Mucosa of stomach (tissue), 1 donor: ENCODE measurements around the gene C1QTNF8.
"Not testable (repeated sequence)": the region's sequence is repeated elsewhere in the genome, so short reads cannot be mapped to it uniquely, and the experiment has no call there.

Source experiments
- H3K27me3 ChIP-seq: one replicate; pipeline ENCODE4 v1.7.0; 2013; ENCODE audit warnings: mild to moderate bottlenecking, low read length; ENCODE audit not compliant: control insufficient read depth, insufficient read depth
- H3K36me3 ChIP-seq: one replicate; pipeline ENCODE4 v1.7.0; 2013; ENCODE audit warnings: low read length; ENCODE audit not compliant: control insufficient read depth, insufficient read depth
- H3K4me1 ChIP-seq: one replicate; pipeline ENCODE4 v1.7.0; 2013; ENCODE audit warnings: mild to moderate bottlenecking, low read length; ENCODE audit not compliant: control insufficient read depth, insufficient read depth
- H3K4me3 ChIP-seq: one replicate; pipeline ENCODE4 v1.7.0; 2013; ENCODE audit warnings: low read length
- H3K9ac ChIP-seq: one replicate; pipeline ENCODE4 v1.7.0; 2013; ENCODE audit warnings: mild to moderate bottlenecking, low read length, moderate library complexity
- H3K9me3 ChIP-seq: one replicate; pipeline ENCODE4 v1.7.0; 2013; ENCODE audit warnings: mild to moderate bottlenecking, low read length, moderate library complexity; ENCODE audit not compliant: control insufficient read depth
- donor health status: Pancreatic carcinoma.

C1QTNF8 gene

GRCh38 chr16:1094601-1095449 is 1.2 kb downstream of the C1QTNF8 start:
- Histone ChIP-seq H3K9ac (no peak overlapping the region), H3K9me3 (no peaks in the 10 kb centered on the region), H3K27me3 (peaks cover 60% of the 10 kb centered on the region), H3K4me1 (peaks cover 23% of the 10 kb centered on the region), H3K4me3 (no peak overlapping the region), H3K36me3 (no peaks in the 10 kb centered on the region)

- no peaks in the 10 kb centered on the region for H3K9me3 ChIP-seq
- H3K4me1 ChIP-seq = peaks cover 20% of the 10 kb centered on the region
- no peak overlapping the region for H3K9ac ChIP-seq
- H3K27me3 ChIP-seq = peaks cover 57% of the 10 kb centered on the region
- H3K36me3 ChIP-seq = no peaks in the 10 kb centered on the region
- H3K4me3 ChIP-seq = no peak overlapping the region
These were observed 1.9 kb downstream of the C1QTNF8 start for GRCh38 chr16:1094124-1094479.

GRCh38 chr16:1093284-1094123 is 2.5 kb downstream of the C1QTNF8 start:
- H3K9me3 ChIP-seq = no peaks in the 10 kb centered on the region
- H3K36me3 ChIP-seq = no peaks in the 10 kb centered on the region
- H3K4me1 ChIP-seq = peaks cover 26% of the 10 kb centered on the region
- peaks cover 58% of the 10 kb centered on the region for H3K27me3 ChIP-seq
- H3K4me3 ChIP-seq = no peak overlapping the region
- H3K9ac ChIP-seq = no peak overlapping the region

- not testable (repeated sequence) for H3K9me3 ChIP-seq, H3K36me3 ChIP-seq, H3K4me3 ChIP-seq, H3K9ac ChIP-seq
- peaks cover 59% of the 10 kb centered on the region for H3K27me3 ChIP-seq
- peaks cover 33% of the 10 kb centered on the region for H3K4me1 ChIP-seq
These were observed 3.3 kb downstream of the C1QTNF8 start for GRCh38 chr16:1092685-1093283.

- no peak overlapping the region for H3K4me3 ChIP-seq
- peaks cover 59% of the 10 kb centered on the region for H3K27me3 ChIP-seq
These were observed 4.0 kb downstream of the C1QTNF8 start for GRCh38 chr16:1091992-1092552.

GRCh38 chr16:1090620-1091587 is 5.1 kb downstream of the C1QTNF8 start:
- no peaks in the 10 kb centered on the region for H3K9me3 ChIP-seq
- peak overlapping the region; percentile 27 for H3K4me3 ChIP-seq
- peaks cover 35% of the 10 kb centered on the region for H3K4me1 ChIP-seq
- peaks cover 50% of the 10 kb centered on the region for H3K27me3 ChIP-seq
- H3K9ac ChIP-seq = peak overlapping the region; percentile 81
- H3K36me3 ChIP-seq = no peaks in the 10 kb centered on the region

More at GRCh38 chr16:1091992-1092552, 4.0 kb downstream of the C1QTNF8 start:
- no peak overlapping the region for H3K9ac ChIP-seq
- no peaks in the 10 kb centered on the region for H3K36me3 ChIP-seq
- peaks cover 35% of the 10 kb centered on the region for H3K4me1 ChIP-seq
- no peaks in the 10 kb centered on the region for H3K9me3 ChIP-seq

GRCh38 chr16:1089822-1090619 is 6.0 kb downstream of the C1QTNF8 start:
- peak overlapping the region; percentile 81 for H3K9ac ChIP-seq
- H3K27me3 ChIP-seq = peaks cover 46% of the 10 kb centered on the region
- H3K4me3 ChIP-seq = peak overlapping the region; percentile 27
- H3K4me1 ChIP-seq = peaks cover 35% of the 10 kb centered on the region
- no peaks in the 10 kb centered on the region for H3K36me3 ChIP-seq
- peaks cover 5% of the 10 kb centered on the region for H3K9me3 ChIP-seq

- no peaks in the 10 kb centered on the region for H3K36me3 ChIP-seq
- H3K9ac ChIP-seq = peak overlapping the region; percentile 81
- peaks cover 48% of the 10 kb centered on the region for H3K27me3 ChIP-seq
- H3K4me3 ChIP-seq = peak overlapping the region; percentile 17
- peaks cover 10% of the 10 kb centered on the region for H3K9me3 ChIP-seq
- H3K4me1 ChIP-seq = peaks cover 35% of the 10 kb centered on the region
These were observed 6.6 kb downstream of the C1QTNF8 start for GRCh38 chr16:1089439-1089821.

GRCh38 chr16:1088295-1089170 is 7.5 kb downstream of the C1QTNF8 start:
- Histone ChIP-seq H3K9me3 (peaks cover 12% of the 10 kb centered on the region), H3K27me3 (peaks cover 57% of the 10 kb centered on the region)

GRCh38 chr16:1086443-1086842 is 9.6 kb downstream of the C1QTNF8 start:
- peaks cover 71% of the 10 kb centered on the region for H3K27me3 ChIP-seq
- not testable (repeated sequence) for H3K9ac ChIP-seq, H3K36me3 ChIP-seq, H3K4me3 ChIP-seq
- H3K9me3 ChIP-seq = peaks cover 12% of the 10 kb centered on the region
- H3K4me1 ChIP-seq = peaks cover 43% of the 10 kb centered on the region

More at GRCh38 chr16:1088295-1089170, 7.5 kb downstream of the C1QTNF8 start:
- no peaks in the 10 kb centered on the region for H3K36me3 ChIP-seq
- peaks cover 35% of the 10 kb centered on the region for H3K4me1 ChIP-seq
- H3K9ac ChIP-seq = no peak overlapping the region
- H3K4me3 ChIP-seq = no peak overlapping the region
